H9 (cell line): ENCODE measurements around the gene SYK. TPM values are rescaled to one million over a fixed set of nuclear protein-coding genes. Genes with fewer than 3 reads are reported as not detected.

ENCODE experiments used
- DNase-seq: peaks from one replicate; pipeline ENCODE4 v3.0.0-alpha.2; 2017
- H2AFZ ChIP-seq: one replicate; pipeline ENCODE4 v1.6.1; 2013; ENCODE audit warnings: mild to moderate bottlenecking, low read length, control low read depth, moderate library complexity
- H2AK5ac ChIP-seq: 2 replicates; pipeline ENCODE4 v1.6.1; 2013; ENCODE audit warnings: low read length, control low read depth, mixed read lengths; ENCODE audit not compliant: insufficient read length
- H2BK120ac ChIP-seq: one replicate; pipeline ENCODE4 v1.6.1; 2013; ENCODE audit warnings: low read depth, mild to moderate bottlenecking, low read length, control low read depth, inconsistent platforms; ENCODE audit not compliant: poor library complexity, severe bottlenecking
- H2BK12ac ChIP-seq: 2 replicates; pipeline ENCODE4 v1.6.1; 2013; ENCODE audit warnings: low read length, control low read depth, mixed read lengths, low read depth; ENCODE audit not compliant: insufficient read length
- H2BK15ac ChIP-seq: 2 replicates; pipeline ENCODE4 v1.6.1; 2013; ENCODE audit warnings: low read depth, low read length, control low read depth
- H2BK20ac ChIP-seq: one replicate; pipeline ENCODE4 v1.6.1; 2013; ENCODE audit warnings: low read depth, mild to moderate bottlenecking, low read length, control low read depth, inconsistent platforms; ENCODE audit not compliant: poor library complexity, severe bottlenecking
- H2BK5ac ChIP-seq: 2 replicates; pipeline ENCODE4 v1.6.1; 2013; ENCODE audit warnings: low read length, control low read depth, mixed read lengths; ENCODE audit not compliant: insufficient read length
- H3K14ac ChIP-seq: 2 replicates; pipeline ENCODE4 v1.6.1; 2013; ENCODE audit warnings: low read length, control low read depth; ENCODE audit not compliant: insufficient read depth
- H3K18ac ChIP-seq: 2 replicates; pipeline ENCODE4 v1.6.1; 2013; ENCODE audit warnings: low read depth, mild to moderate bottlenecking, mixed read lengths, low read length, control low read depth; ENCODE audit not compliant: insufficient read length
- H3K23ac ChIP-seq: 2 replicates; pipeline ENCODE4 v1.6.1; 2013; ENCODE audit warnings: low read length, control low read depth, mixed read lengths, low read depth; ENCODE audit not compliant: insufficient read length
- H3K23me2 ChIP-seq: 2 replicates; pipeline ENCODE4 v1.6.1; 2013; ENCODE audit warnings: low read depth, mild to moderate bottlenecking, mixed read lengths, low read length, control low read depth; ENCODE audit not compliant: insufficient read length, poor library complexity, severe bottlenecking
- H3K27ac ChIP-seq: 2 replicates; pipeline ENCODE4 v1.5.1; 2013; ENCODE audit warnings: low read length, control low read depth, mixed read lengths, low read depth; ENCODE audit not compliant: insufficient read length
- H3K27me3 ChIP-seq: 2 replicates; pipeline ENCODE4 v1.6.1; 2013; ENCODE audit warnings: low read length, control low read depth, inconsistent platforms; ENCODE audit not compliant: insufficient read depth
- H3K4ac ChIP-seq: 2 replicates; pipeline ENCODE4 v1.6.1; 2013; ENCODE audit warnings: low read depth, mild to moderate bottlenecking, control low read depth, inconsistent platforms, low read length, moderate library complexity
- H3K4me1 ChIP-seq: 2 replicates; pipeline ENCODE4 v1.6.1; 2013; ENCODE audit warnings: low read length, control low read depth, inconsistent platforms; ENCODE audit not compliant: insufficient read depth
- H3K4me2 ChIP-seq: 2 replicates; pipeline ENCODE4 v1.6.1; 2013; ENCODE audit warnings: low read length, control low read depth, mixed read lengths; ENCODE audit not compliant: insufficient read length, insufficient read depth
- H3K56ac ChIP-seq: 2 replicates; pipeline ENCODE4 v1.6.1; 2013; ENCODE audit warnings: low read depth, mild to moderate bottlenecking, mixed read lengths, low read length, control low read depth; ENCODE audit not compliant: insufficient read length
- H3K79me1 ChIP-seq: 2 replicates; pipeline ENCODE4 v1.6.1; 2013; ENCODE audit warnings: low read depth, mild to moderate bottlenecking, moderate library complexity, low read length, control low read depth, inconsistent platforms; ENCODE audit not compliant: insufficient read depth, poor library complexity, severe bottlenecking
- H3K79me2 ChIP-seq: 2 replicates; pipeline ENCODE4 v1.6.1; 2013; ENCODE audit warnings: low read length, control low read depth, inconsistent platforms; ENCODE audit not compliant: insufficient read depth
- H3K9ac ChIP-seq: 2 replicates; pipeline ENCODE4 v1.6.1; 2013; ENCODE audit warnings: low read length, control low read depth, mixed read lengths; ENCODE audit not compliant: insufficient read length; ENCODE audit errors: extremely low read depth
- H3K9me3 ChIP-seq: one replicate; pipeline ENCODE4 v1.6.1; 2013; ENCODE audit warnings: low read depth, low read length, inconsistent platforms; ENCODE audit not compliant: control insufficient read depth
- H3T11ph ChIP-seq: one replicate; pipeline ENCODE4 v1.6.1; 2013; ENCODE audit warnings: mild to moderate bottlenecking, low read length, control low read depth, inconsistent platforms
- H4K20me1 ChIP-seq: one replicate; pipeline ENCODE4 v1.6.1; 2013; ENCODE audit not compliant: control insufficient read depth, insufficient read length, insufficient read depth
- H4K5ac ChIP-seq: 2 replicates; pipeline ENCODE4 v1.6.1; 2013; ENCODE audit warnings: low read depth, mild to moderate bottlenecking, mixed read lengths, low read length, control low read depth; ENCODE audit not compliant: insufficient read length
- H4K8ac ChIP-seq: replicated peaks from 2 replicates; pipeline ENCODE4 v1.6.1; 2013; ENCODE audit warnings: low read length, control low read depth, mixed read lengths, low read depth; ENCODE audit not compliant: insufficient read length
- H4K91ac ChIP-seq: 2 replicates; pipeline ENCODE4 v1.6.1; 2013; ENCODE audit warnings: low read depth, mild to moderate bottlenecking, moderate library complexity, mixed read lengths, low read length, control low read depth; ENCODE audit not compliant: insufficient read length
- H3K27ac Mint-ChIP-seq, 3 experiments: 2 replicates in 2 of 3; 3 replicates in 1 of 3; pipeline ENCODE4 v1.8.0; 2020 to 2021; ENCODE audit warnings: mixed read lengths in 3 of 3, mild to moderate bottlenecking in 1 of 3, moderate library complexity in 1 of 3
- H3K27me3 Mint-ChIP-seq: 2 replicates; pipeline ENCODE4 v1.8.0; 2021; ENCODE audit warnings: low read depth, mild to moderate bottlenecking, moderate library complexity, mixed read lengths
- H3K36me3 Mint-ChIP-seq, 3 experiments: 2 replicates in 2 of 3; 3 replicates in 1 of 3; pipeline ENCODE4 v1.8.0; 2020 to 2021; ENCODE audit warnings: low read depth in 3 of 3, mixed read lengths in 3 of 3; ENCODE audit not compliant: insufficient read depth in 1 of 3
- H3K4me1 Mint-ChIP-seq, 2 experiments: 2 replicates each; pipeline ENCODE4 v1.8.0; 2020; ENCODE audit warnings: mixed read lengths in 2 of 2
- H3K4me3 Mint-ChIP-seq, 2 experiments: 2 replicates in 1 of 2; 3 replicates in 1 of 2; pipeline ENCODE4 v1.8.0; 2020 to 2021; ENCODE audit warnings: mild to moderate bottlenecking in 2 of 2, mixed read lengths in 2 of 2, moderate library complexity in 1 of 2
- H3K9me3 Mint-ChIP-seq, 2 experiments: 2 replicates in 1 of 2; 3 replicates in 1 of 2; pipeline ENCODE4 v1.8.0; 2020; ENCODE audit warnings: mild to moderate bottlenecking in 2 of 2, mixed read lengths in 2 of 2, moderate library complexity in 1 of 2
- WGBS: extraction: QIAGEN DNeasy Blood & Tissue Kit; methylation state at CpG from one replicate; pipeline ENCODE4 v1.1.7; 2013; ENCODE audit warnings: missing lambda C conversion rate, low lambda C conversion rate, mixed read lengths; ENCODE audit not compliant: insufficient read length; ENCODE audit errors: extremely low coverage; 5-methylcytosine and 5-hydroxymethylcytosine counted together
- total RNA-seq: library from RNA; stranded (reverse); gene quantifications from 2 replicates; pipeline ENCODE4 v1.2.1, GENCODE V29; 2021
- TF ChIP-seq, protein P1 (sequence below): fragments of 200-600 bp; sonication (generic); conservative IDR thresholded peaks from 3 replicates; pipeline ENCODE4 v1.8.0; 2021; ENCODE audit warnings: antibody characterized with exemption, mild to moderate bottlenecking

Gene SYK
- total RNA-seq, 1 experiment from 2014 or later = 7.9 TPM

DNA sequence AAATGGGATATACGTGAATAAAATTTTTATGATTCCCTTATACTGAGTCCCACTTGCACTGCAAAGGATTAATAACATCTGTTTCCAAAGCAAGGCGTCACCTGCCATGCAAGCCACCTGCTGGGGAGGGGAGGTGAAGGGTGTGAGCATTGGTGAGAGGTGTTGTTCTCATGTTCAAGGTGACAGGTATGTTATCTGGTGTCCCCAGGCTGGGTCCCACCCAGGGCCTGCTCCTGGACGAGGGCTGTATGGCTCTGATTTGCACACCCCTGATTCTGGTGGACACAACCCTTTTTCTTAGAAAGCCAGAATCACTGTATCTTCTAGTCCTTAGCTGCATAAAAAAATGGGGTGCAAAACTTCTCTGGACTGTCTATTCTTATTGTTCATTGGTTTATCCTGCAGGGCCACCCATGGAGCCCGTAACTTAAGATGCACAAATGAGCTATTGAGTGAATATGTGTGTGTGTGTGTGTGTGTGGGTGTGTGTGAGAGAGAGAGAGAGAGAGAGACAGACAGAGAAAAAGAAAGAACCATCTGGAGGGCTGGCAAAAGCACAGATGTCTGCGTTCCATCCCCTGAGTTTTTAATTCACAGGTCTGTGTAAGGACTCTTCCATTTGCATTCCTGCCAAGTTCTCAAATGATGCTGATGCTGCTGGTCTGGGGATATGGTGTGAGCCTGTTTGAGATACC, 53.7 kb downstream of the SYK start:
- H3K79me1 ChIP-seq = no peaks in the 10 kb centered on the region
- H3K79me2 ChIP-seq = no peaks in the 10 kb centered on the region
- no peak overlapping the region for H3K56ac ChIP-seq
- H3K4me1 Mint-ChIP-seq = no peaks in the 10 kb centered on the region
- no CpG with 5 or more reads among the region's 5 CpGs for WGBS
- H2BK20ac ChIP-seq = no peak overlapping the region
- H2BK120ac ChIP-seq = no peak overlapping the region
- no peak overlapping the region for H3K27ac ChIP-seq
- H3K9me3 Mint-ChIP-seq = no peaks in the 10 kb centered on the region
- no peaks in the 10 kb centered on the region for H3K27me3 ChIP-seq
- no peak overlapping the region for H4K91ac ChIP-seq
- H3K4ac ChIP-seq = no peak overlapping the region
- H3K4me2 ChIP-seq = no peak overlapping the region
- H4K20me1 ChIP-seq = no peaks in the 10 kb centered on the region
- H4K5ac ChIP-seq = no peak overlapping the region
- H3K14ac ChIP-seq = no peak overlapping the region
- H2AFZ ChIP-seq = no peak overlapping the region
- H3K23ac ChIP-seq = no peak overlapping the region
- no peaks in the 10 kb centered on the region for H3K9me3 ChIP-seq
- H3K36me3 Mint-ChIP-seq = no peaks in the 10 kb centered on the region
- no peaks in the 10 kb centered on the region for H3K4me1 ChIP-seq
- H3K18ac ChIP-seq = no peak overlapping the region
- no peak overlapping the region for H2AK5ac ChIP-seq
- H3T11ph ChIP-seq = no peak overlapping the region
- no peak overlapping the region for H2BK12ac ChIP-seq
- H3K27ac Mint-ChIP-seq = peak overlapping the region in 1 of 3 experiments; percentile 41; a peak in 1 of 7 replicates
- H3K23me2 ChIP-seq = no peaks in the 10 kb centered on the region
- DNase-seq = peak; percentile 6
- H2BK5ac ChIP-seq = no peak overlapping the region
- TF ChIP-seq, protein P1, sequence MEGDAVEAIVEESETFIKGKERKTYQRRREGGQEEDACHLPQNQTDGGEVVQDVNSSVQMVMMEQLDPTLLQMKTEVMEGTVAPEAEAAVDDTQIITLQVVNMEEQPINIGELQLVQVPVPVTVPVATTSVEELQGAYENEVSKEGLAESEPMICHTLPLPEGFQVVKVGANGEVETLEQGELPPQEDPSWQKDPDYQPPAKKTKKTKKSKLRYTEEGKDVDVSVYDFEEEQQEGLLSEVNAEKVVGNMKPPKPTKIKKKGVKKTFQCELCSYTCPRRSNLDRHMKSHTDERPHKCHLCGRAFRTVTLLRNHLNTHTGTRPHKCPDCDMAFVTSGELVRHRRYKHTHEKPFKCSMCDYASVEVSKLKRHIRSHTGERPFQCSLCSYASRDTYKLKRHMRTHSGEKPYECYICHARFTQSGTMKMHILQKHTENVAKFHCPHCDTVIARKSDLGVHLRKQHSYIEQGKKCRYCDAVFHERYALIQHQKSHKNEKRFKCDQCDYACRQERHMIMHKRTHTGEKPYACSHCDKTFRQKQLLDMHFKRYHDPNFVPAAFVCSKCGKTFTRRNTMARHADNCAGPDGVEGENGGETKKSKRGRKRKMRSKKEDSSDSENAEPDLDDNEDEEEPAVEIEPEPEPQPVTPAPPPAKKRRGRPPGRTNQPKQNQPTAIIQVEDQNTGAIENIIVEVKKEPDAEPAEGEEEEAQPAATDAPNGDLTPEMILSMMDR = no peak
- H3K9ac ChIP-seq = no peak overlapping the region
- no peaks in the 10 kb centered on the region for H3K27me3 Mint-ChIP-seq
- no peak overlapping the region for H4K8ac ChIP-seq
- no peak overlapping the region for H2BK15ac ChIP-seq
- H3K4me3 Mint-ChIP-seq = no peak overlapping the region
